ENCODE data around the gene IRX2. TPM values are rescaled to one million over a fixed set of nuclear protein-coding genes. Genes with fewer than 3 reads are reported as not detected.

Gene IRX2
- polyA plus RNA-seq, 4 donors, result 24.8 to 28.8 (median 27.7) TPM

GRCh38 chr5:2721385-2722138, 29.9 kb downstream of the IRX2 start:
- no peak for DNase-seq (ENCODE audit: low read depth in 4 of 4, low spot score in 2 of 4)

- no peak for DNase-seq (ENCODE audit: low read depth in 4 of 4, low spot score in 2 of 4)
Observed at GRCh38 chr5:2719332-2719731, 32.1 kb downstream of the IRX2 start.

DNA sequence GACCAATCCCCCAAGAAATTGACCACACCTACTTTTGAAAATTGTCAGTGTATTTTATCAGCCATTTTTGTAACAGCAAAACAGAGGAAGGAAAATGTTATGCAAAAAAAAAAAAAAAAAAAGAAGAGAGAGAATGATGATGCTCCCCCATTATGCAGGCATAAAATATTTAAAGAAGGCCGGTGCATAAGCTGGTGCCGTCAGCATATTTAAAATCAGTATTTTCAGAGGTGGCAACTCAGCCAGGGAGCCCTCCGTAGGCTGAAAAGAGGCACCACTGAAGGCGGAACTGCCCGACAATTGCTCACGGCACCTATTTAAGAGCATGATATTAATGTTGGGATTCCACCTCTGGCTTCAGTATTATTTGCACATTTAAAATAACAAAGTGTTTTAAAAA, 33.4 kb downstream of the IRX2 start:
- no peak for DNase-seq (ENCODE audit: low read depth in 4 of 4, low spot score in 2 of 4)

DNA sequence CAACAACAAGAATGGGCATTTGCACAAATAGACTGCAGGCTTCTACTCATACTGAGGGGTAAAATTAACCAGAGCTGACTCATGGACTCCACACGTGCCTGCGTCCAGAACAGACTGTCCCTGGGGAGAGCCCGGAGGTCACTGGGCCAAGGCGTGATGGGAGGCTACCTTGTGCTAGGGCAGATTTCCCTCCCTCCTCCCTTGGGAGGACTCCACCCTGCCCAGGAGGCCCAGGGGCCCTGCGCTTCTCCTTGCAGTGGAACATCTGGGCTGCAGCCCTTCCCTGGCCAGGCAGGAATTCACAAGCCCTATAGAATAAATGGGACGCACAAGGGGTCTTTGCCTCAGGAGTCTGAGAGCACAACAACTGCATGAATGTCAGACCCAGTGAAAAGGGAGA, 35.6 kb downstream of the IRX2 start:
- no peak for DNase-seq (ENCODE audit: low read depth in 4 of 4, low spot score in 2 of 4)

GRCh38 chr5:2714805-2715204, 36.7 kb downstream of the IRX2 start:
- no peak for DNase-seq (ENCODE audit: low read depth in 4 of 4, low spot score in 2 of 4)

- no peak for DNase-seq (ENCODE audit: low read depth in 4 of 4, low spot score in 2 of 4)
Observed at GRCh38 chr5:2714026-2714425, 37.5 kb downstream of the IRX2 start.

GRCh38 chr5:2711446-2712425, 39.7 kb downstream of the IRX2 start:
- DNase-seq (ENCODE audit: low read depth in 4 of 4, low spot score in 2 of 4), result no peak

- DNase-seq (ENCODE audit: low read depth in 4 of 4, low spot score in 2 of 4), result no peak
Observed at GRCh38 chr5:2710910-2711309, 40.6 kb downstream of the IRX2 start.

- DNase-seq (ENCODE audit: low read depth in 4 of 4, low spot score in 2 of 4), result no peak
Observed at GRCh38 chr5:2709976-2710689, 41.3 kb downstream of the IRX2 start.

- no peak for DNase-seq (ENCODE audit: low read depth in 4 of 4, low spot score in 2 of 4)
Observed at GRCh38 chr5:2708751-2709150, 42.7 kb downstream of the IRX2 start.

- no peak for DNase-seq (ENCODE audit: low read depth in 4 of 4, low spot score in 2 of 4)
Observed at GRCh38 chr5:2708132-2708531, 43.3 kb downstream of the IRX2 start.

DNA sequence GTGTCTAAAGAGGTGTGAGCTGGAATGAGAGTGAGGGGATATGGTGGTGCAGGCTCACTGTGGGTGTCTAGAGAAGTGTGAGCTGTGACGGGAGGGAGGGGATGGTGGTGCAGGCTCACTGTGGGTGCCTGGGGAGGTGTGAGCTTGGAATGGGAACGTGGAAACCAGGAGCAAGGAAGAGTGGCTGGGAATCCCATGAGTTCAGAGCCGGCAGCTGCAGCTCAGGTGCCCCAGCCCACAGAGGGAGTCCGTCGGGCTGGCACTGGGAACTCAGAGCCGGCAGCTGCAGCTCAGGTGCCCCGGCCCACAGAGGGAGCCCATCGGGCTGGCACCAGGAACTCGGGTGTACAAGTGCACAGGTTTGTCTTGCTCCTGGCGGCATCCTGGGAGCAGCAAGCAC, 45.6 kb downstream of the IRX2 start:
- DNase-seq (ENCODE audit: low read depth in 4 of 4, low spot score in 2 of 4), result no peak

DNA sequence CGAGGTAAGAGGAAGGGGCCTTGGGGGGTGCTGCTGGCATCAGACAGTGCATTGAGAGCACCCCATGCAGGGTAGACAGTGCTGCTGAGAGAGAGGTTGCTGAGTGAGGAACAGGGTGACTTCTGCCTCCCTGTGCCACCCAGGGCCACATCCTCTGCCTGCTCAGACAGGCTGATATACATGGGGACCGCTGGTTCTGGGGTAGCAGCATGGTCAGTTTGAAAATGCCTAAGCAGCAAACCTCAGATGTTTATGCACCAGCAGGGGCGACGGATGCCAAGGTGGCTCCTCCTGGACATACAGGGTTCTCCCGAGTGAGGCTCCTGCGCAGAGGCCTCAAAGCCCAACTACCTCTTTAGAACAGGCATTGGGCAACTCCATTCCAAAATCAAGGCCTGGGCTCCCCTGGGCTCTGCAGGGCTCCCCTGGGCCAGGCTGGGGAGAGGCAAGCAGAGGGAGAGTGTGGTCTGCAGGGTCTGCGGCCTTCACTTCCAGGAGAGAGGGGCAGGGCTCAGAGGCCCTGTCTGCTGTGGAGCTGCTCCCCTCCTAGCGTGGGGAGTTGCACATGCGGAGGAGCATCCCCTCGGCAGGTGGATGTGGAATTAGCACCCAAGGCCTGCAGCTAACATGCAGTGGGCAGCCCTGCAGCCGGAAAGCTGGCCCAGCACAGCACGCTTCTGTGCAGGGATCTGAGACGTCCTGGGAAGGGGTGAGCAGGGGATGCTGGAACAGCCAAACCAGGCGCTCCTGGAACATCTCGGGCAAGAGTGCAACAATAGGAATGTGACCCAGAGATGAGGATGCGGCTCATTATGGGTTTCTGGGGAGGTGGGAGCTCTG, 46.5 kb downstream of the IRX2 start:
- no peak for DNase-seq (ENCODE audit: low read depth in 4 of 4, low spot score in 2 of 4)

DNA sequence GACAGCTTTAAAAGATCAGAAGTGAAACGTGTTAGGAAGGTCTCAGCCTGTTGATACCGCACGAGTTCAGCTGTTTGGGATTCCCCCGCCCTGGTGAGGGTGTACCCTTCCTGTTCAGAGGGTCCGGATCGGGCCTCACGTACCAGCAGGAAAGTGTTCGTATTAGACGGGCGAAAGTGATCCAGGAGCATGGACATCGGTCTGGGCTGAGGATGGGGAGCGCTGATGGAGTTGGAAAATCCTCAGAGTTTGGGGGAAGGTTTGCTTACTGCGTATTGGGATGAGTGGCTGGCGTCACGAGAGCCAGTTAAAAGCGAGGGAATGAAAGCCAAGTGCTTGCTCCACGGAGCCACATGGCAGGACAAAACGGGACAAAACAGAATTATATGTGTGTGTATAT, 47.4 kb downstream of the IRX2 start:
- DNase-seq (ENCODE audit: low read depth in 4 of 4, low spot score in 2 of 4), result no peak

DNA sequence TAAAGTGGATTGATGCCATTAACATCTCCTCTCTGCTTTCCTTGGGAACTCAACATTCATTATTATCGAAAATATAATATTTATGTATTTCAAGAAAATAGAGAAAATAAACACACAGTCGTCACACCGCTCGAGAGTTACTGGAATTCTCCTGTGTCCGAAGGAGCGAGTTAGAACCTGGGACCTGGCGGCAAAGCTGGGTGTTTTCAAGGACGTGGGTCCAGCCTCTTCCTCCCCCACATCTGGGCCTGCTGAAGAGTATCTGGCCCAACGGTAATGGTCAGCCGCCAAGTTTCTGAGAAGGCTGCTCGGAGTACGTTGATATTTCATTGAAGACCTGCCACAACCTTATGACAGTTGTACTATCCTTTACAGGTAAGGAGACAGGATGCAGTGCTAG, 47.9 kb downstream of the IRX2 start:
- DNase-seq (ENCODE audit: low read depth in 4 of 4, low spot score in 2 of 4), result no peak

DNA sequence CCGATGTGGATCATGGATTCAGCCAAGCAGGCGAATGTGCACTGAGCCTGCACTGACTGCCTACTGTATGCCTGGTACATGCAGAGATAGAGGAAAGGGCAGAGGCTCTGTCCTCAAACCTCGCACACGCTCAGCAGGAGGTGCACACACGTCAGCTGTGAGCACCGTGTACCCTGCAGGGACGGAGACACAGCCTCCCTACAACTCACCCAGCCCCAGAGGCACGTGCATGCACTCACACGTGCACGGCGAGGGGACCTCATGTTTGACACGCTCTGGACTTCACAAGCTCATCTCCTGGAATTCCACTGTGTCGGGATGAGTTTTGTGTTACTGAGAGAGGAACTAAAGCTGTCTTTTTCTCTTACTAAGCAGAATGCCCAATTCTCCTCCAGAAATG, 48.4 kb downstream of the IRX2 start:
- DNase-seq (ENCODE audit: low read depth in 4 of 4, low spot score in 2 of 4), result no peak

- DNase-seq (ENCODE audit: low read depth in 4 of 4, low spot score in 2 of 4), result no peak
Observed at GRCh38 chr5:2702096-2702879, 49.2 kb downstream of the IRX2 start.

GRCh38 chr5:2701592-2701991, 49.9 kb downstream of the IRX2 start:
- no peak for DNase-seq (ENCODE audit: low read depth in 4 of 4, low spot score in 2 of 4)

DNA sequence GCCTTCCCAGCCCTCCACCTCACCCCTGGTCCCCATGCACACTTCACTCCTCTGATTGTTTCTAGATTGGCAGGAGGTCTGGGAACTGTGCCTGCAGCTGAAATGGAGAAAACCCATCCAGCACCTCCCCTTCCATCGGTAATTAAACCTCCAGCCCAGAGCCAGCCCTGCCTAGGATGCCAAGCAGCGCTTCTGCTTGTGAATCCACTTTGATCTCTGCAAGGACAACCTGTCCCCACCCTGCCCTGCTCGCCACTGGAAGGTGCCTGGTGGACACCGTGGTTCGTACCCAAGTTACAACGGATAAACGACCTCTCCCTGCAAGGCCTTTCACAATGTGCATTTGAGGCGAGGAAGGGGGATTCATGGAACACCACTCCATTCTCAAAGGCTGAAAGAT, 50.6 kb downstream of the IRX2 start:
- DNase-seq (ENCODE audit: low read depth in 4 of 4, low spot score in 2 of 4), result no peak

Data from left renal cortex interstitium (tissue), 4 donors.